GM18858 (cell line): ENCODE data around the gene SDS.

Experiments used
- ATAC-seq: cut with Tn5 transposase; IDR thresholded peaks from one replicate; pipeline ENCODE4 v1.9.1; 2021; ENCODE audit not compliant: unreplicated experiment

The SDS gene

GRCh38 chr12:113425960-113426453 is 22.3 kb upstream of the SDS start:
- no peak for ATAC-seq

- no peak for ATAC-seq
Observed at GRCh38 chr12:113424915-113425823, 21.5 kb upstream of the SDS start.

- ATAC-seq: no peak
Observed at GRCh38 chr12:113424456-113424855, 20.8 kb upstream of the SDS start.

GRCh38 chr12:113422886-113423669 is 19.4 kb upstream of the SDS start:
- ATAC-seq: no peak

GRCh38 chr12:113422030-113422885 is 18.6 kb upstream of the SDS start, which contains the start of gene SDSL:
SDSL (plus strand) TSS chr12:113422380; CDS start chr12:113427983, 5,603 bp downstream.
- peak; percentile 70 for ATAC-seq

GRCh38 chr12:113420996-113421595 is 17.4 kb upstream of the SDS start:
- ATAC-seq: no peak

GRCh38 chr12:113418213-113418879 is 14.7 kb upstream of the SDS start:
- ATAC-seq: no peak

- ATAC-seq: no peak
Observed at GRCh38 chr12:113416091-113416754, 12.5 kb upstream of the SDS start.

- no peak for ATAC-seq
Observed at GRCh38 chr12:113414519-113415038, 10.9 kb upstream of the SDS start.

- ATAC-seq: no peak
Observed at GRCh38 chr12:113413488-113413939, 9.8 kb upstream of the SDS start.

- no peak for ATAC-seq
Observed at GRCh38 chr12:113409462-113410124, 5.9 kb upstream of the SDS start.

- ATAC-seq: no peak
Observed at GRCh38 chr12:113408756-113409298, 5.1 kb upstream of the SDS start.

GRCh38 chr12:113407931-113408600 is 4.4 kb upstream of the SDS start:
- ATAC-seq: no peak

- ATAC-seq: no peak
Observed at GRCh38 chr12:113405694-113406093, 2.0 kb upstream of the SDS start.

GRCh38 chr12:113402586-113403260 is 964 bp downstream of the SDS start:
- no peak for ATAC-seq

GRCh38 chr12:113401066-113402000 is 2.4 kb downstream of the SDS start:
- no peak for ATAC-seq
